Sciatic nerve (tissue), 2 donors: Measurements from ENCODE around the gene SGK1. TPM values are rescaled to one million over a fixed set of nuclear protein-coding genes. Genes with fewer than 3 reads are reported as not detected.
"Not testable (repeated sequence)": the region's sequence is repeated elsewhere in the genome, so short reads cannot be mapped to it uniquely, and the experiment has no call there.

Experiments used
- ATAC-seq: fragments of 200-7000 bp; cut with Tn5 transposase; one replicate; pipeline ENCODE4 v1.9.1; 2020; ENCODE audit warnings: mild to moderate bottlenecking, moderate library complexity
- DNase-seq: peaks from one replicate; pipeline ENCODE4 v3.0.0-alpha.2; 2020; ENCODE audit warnings: low spot score
- intact Hi-C: fragments of 100-400 bp; cut with DNase I; formaldehyde crosslinking; loops from one replicate; pipeline ENCODE4 v1.14.2; 2022
- total RNA-seq: library from RNA; stranded (reverse); fragmentation: NEBNext Ultra II Directional; extraction: Animal tissue kit (Norgen Biotek cat#: 25700); gene quantifications from one replicate; pipeline ENCODE4 v1.2.1, GENCODE V29; 2021
- donor health status: DM: no; HTN: no; CAD: no.
- donor health status: DM: no; HTN: no; CAD: no.

The SGK1 gene
- total RNA-seq, 1 donor from 2014 or later: 215 TPM

DNA sequence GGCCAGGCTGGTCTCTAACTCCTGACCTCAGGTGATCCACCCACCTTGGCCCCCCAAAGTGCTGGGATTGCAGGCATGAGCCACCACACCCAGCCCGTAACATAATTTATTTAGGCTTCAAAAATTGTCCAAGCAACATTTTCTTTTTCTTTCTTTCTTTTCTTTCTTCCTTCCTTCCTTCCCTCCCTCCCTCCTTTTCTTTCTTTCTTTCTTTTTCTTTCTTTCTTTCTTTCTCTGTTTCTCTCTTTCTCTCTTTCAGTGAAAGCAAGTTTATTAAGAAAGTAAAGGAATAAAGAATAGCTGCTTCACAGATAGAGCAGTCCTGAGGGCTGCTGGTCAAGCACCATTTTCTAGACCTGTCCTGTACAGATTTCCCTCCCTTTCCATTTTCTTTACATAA is 113.2 kb downstream of the SGK1 start:
- intact Hi-C loops, ATAC-seq, DNase-seq: not testable (repeated sequence)

DNA sequence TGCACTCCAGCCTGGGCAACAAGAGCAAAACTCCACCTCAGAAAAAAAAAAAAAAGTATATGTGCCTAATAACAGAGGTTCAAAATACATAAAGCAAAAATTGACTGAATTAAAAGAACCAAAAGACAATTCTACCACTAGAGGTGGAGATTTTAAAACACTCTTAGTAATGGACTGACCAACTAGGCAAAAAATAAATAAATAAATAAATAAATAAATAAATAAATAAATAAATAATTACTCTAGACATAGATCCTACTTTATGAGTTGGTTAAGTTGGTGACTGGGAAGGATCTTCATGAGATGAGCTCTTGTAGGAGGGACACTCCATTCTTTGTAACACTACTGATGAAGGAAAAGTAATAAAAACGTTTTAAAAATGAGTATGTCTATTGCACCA is 113.9 kb downstream of the SGK1 start:
- DNase-seq (no peak), ATAC-seq (no peak)
- intact Hi-C loops: no loop called here

DNA sequence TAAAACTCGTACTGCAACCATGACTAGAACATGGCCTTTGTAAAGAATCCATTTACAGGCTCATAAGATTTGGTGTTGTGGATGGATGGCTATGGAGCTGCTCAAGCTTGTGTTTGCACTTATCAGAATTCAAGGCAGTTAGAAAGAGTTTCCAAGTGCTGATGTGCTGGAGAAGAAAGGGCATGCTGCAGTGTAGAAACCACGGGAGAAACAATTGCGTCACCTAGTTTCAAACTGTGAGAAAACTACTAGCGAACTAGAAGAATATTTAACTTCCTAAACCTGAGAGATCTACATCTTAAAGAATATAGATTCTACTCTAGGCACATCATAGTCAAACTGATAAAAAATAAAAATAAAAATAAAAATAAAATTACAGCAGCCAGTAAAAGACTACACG is 116.2 kb downstream of the SGK1 start:
- DNase-seq (no peak), ATAC-seq (no peak)
- intact Hi-C loops: no loop called here

DNA sequence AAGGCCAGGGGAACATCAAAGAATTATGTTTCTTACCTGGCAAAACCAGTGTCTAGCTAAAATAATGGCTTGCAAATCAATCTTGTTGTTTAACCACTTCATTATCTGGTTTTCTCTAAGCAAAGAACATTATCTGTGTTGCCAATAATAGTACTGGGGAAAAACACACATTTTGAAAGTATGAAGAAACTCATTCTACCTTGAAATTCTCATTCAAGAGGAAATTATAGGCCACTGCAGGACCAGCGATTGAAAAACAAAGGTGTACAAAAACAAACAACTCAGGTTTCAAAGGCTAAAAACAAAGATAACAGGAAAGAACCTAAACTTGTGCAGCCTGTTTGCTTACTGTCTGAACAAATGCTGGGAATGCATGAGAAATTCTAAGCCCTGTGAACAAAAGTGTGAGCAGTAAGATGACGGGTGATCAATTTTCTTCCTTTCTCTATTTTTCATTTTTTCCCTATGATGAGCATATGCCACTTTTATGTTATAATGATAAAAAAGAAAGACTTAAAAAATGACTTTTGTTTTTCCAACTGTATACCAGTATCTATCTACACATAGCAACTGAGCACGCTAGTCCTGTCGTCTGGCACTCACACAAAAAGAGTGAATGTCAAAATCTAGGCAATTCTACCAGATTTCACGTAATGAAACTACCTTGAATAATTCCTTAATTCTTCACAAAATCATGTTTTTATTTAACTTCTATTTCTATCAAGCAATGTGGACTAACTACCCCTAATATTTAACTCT is 117.9 kb downstream of the SGK1 start:
- DNase-seq (no peak), ATAC-seq (no peak)
- intact Hi-C loops: no loop called here

DNA sequence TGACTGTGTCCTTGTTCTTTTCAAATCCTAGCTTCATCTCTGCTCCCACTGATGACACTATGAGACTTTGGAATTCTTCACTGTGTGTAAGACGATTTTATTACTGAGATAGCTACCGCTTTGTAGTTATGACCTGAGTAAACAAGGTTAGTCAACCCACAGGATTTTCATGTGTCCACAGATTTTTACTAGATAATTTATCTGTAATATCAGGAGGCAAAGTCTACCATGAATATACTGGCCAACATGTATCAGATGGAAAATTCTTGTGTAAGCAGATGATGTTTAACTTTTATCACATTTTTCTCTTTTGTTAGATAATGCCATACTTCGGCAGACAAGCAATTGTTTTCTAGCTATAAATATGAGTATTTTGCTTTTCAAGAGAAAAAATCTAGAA is 119.8 kb downstream of the SGK1 start:
- ATAC-seq (no peak), DNase-seq (no peak)
- intact Hi-C loops: no loop called here

DNA sequence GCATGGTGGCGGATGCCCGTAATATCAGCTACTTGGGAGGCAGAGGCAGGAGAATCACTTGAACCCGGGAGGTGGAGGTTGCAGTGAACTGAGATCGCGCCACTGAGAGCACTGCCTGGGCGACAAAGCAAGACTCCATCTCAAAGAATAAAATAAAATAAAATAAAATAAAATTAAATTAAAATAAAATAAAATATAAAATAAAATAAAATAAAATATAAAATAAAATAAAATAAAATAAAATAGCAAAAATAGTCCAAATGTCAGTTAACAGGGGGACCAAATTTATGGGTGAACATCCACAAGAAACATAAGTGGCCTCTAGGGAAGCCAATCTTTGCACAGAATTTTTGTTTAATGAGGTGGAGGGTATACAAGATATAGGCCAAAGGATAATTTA is 120.2 kb downstream of the SGK1 start:
- DNase-seq, ATAC-seq, intact Hi-C loops: not testable (repeated sequence)

DNA sequence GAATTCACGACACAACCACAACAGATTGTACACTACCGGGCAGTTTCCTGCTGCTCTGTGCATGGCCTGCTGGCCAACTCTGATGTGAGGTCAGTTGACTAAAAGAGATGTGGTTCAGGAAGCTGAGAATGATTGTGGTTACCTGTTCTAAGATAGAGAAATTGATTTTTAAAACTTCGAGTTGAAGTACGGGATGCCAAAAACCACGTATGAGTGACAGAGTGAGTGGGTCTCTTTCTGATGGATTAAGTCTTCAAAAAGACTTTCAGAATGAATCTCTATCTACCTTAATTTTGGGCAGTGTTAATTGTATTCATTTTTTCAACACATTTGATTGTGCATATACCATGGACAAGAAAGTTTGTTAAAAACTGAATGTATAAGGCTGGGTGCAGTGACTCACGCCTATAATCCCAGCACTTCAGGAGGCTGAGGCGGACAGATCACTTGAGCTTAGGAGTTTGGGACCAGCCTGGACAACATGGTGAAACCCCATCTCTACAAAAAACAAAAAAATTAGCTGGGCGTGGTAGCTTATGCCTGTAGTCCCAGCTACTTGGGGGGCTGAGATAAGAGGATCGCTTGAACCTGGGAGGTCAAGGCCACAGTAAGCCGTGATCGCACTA is 121.2 kb downstream of the SGK1 start:
- no peak for DNase-seq
- intact Hi-C loops: no loop called here
- ATAC-seq: no peak

DNA sequence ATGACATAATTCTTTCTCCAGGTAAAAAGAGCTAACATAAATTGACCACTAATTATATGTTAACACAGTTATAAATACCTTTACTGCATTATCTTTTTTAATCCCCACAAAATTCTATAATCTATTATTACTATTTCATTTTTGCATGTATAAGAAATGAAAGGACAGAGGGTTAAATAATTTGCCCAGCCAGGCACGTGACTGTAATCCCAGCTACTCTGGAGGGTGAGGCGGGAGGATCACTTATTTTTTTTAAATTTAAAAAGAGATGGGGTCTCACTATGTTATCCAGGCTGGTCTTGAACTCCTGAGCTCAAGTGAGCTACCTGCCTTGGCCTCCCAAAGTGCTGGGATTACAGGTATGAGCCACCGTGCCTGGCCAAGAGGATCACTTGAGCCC is 121.9 kb downstream of the SGK1 start:
- intact Hi-C loops: no loop called here
- DNase-seq (no peak), ATAC-seq (no peak)

DNA sequence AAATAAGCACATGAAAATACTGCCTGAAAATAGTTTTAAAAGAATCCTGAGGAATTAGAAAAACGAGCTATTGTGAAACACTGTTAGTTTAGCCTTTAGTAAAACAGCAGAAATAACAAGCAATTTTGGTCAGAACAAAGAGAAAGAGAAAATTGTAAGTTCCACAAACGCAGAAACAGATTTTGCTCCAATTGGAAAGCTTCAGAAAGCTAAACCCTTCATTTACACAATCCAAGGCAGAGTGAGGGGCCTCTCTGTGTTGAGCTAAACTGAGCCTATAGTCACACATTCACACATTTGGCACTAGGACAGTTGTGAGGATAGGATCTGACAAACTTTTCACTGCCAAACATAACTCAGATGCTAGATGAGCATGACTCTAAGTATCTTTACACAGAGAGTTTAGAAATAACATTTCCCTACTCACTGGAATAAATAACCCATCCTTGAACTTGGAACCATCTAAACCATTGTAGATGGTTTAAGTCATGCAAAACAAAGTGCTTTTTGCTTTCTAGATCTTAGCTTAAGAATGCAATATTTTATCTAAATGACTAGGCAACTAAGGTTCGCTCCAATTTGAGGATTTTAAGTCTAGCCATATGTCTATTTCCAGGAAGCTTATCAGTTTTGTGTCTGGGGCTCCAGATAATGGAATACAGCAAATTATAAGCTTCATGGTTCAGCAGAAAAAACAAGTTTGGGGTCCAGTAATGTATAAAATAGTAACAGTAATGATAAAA is 122.6 kb downstream of the SGK1 start:
- intact Hi-C loops: no loop called here
- ATAC-seq: peak; percentile 78
- no peak for DNase-seq

DNA sequence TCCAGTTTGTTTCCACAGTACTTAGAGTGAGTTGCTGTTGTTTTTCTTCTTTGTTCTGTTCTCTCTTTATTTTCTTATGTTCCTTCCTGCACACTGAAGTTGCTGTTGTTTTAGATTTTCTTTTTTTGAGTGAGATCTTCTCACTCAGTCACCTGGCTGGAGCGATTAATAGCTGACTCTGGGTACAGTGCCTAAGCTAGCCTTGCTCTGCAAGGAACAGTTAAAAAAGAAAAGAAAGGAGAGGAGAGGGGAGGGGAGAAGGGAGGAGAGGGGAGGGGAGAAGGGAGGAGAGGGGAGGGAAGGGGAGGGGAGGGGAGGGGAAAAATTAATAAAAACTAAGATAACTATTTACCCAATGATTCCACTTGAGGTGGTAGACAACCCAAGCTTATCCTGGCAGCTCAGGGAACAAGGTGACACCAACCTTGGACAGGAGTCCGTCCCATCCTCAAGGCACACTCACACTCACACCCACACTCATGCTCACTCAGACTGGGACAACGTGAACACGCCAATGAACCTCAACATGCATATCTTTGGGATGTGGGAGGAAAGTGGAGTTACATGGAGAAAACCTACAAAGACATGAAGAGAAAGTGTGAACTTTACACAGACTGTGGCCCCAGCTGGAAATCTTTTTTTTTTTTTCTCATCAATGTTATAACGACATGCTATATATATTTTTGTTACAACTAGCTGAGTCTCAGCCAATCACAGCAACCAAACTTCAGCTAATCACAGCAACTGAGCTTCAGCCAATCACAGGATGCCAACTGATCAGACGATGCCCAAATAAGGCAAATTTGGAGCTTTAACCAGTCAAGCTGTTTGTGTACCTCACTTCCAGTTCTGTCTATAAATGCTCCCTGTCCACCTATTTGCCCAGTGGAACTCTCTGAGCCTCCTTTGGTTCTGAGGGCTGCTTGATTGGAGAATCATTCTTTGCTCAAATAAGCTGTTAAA is 124.1 kb downstream of the SGK1 start:
- ATAC-seq (no peak), DNase-seq (no peak)
- intact Hi-C loops: no loop called here

DNA sequence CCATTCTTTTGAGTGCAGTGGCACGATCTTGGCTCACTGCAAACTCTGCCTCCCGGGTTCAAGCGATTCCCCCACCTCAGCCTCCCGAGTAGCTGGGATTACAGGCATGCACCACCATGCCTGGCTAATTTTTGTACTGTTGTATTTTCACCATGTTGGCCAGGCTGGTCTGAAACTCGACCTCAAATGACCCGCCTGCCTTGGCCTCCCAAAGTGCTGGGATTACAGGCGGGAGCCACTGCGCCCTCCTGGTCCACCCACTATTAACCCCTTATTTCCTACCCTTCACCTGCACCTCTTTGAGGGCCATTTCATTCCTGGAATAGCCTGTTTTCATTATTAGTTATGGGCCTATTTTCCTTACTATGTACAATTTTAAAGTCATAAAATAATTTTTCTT is 125.3 kb downstream of the SGK1 start:
- DNase-seq, ATAC-seq, intact Hi-C loops: not testable (repeated sequence)

DNA sequence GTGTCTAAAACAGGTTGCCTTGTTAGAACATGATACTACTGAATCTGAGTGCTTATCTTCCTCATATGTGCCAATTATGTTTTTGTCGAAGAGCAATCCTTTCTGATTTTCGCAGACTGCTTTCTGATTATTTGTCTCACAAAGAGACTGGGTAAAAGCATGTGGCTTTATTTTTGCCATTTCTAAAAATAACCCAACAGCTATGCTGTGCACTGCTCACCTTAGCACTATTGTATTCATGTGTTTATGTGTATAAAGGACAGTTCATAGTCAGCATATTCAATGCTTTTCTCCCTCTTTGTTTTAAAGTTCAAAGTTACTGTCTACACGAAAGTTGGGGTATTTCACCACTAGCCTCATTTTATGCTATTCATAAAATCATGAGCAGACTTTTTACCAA is 127.0 kb downstream of the SGK1 start:
- ATAC-seq (no peak), DNase-seq (no peak)
- intact Hi-C loops: no loop called here

DNA sequence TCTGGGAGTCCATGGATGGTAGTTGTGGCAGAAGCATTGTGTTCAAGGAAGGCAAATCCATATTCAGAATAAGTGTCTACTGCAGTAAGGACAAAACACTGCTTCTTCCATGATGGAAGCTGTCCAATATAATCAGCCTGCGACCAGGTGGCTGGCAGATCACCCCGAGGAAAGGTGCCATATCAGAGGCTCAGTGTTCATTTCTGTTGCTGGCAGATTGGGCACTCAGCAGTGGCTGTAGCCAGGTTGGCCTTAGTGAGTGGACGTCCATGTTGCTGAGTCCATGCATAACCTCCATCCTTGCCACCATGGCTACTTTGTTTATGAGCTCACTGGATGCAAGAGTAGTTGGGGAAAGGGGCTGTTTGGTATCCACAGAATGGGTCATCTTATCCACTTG is 130.2 kb downstream of the SGK1 start:
- intact Hi-C loops: no loop called here
- ATAC-seq (no peak), DNase-seq (no peak)

DNA sequence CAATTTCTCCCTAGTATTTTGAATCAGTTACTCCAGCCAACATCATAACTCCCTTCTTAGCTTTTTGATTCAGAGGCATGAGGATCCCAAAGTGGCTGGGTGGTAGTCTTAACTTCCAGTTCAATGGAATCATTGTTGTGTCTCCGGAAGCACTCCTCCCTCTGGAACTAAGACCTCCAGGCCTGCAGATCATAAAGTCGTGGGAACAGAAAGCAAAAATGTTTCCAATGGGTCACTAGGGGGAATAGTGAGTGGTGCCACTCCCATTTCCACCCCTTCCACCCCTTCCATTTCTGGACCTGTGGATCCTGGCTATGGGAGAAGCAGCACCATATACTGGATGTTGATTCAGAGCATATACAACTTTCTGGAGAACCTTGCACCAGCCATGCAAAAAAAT is 130.8 kb downstream of the SGK1 start:
- intact Hi-C loops: no loop called here
- DNase-seq (no peak), ATAC-seq (peak; percentile 54)

DNA sequence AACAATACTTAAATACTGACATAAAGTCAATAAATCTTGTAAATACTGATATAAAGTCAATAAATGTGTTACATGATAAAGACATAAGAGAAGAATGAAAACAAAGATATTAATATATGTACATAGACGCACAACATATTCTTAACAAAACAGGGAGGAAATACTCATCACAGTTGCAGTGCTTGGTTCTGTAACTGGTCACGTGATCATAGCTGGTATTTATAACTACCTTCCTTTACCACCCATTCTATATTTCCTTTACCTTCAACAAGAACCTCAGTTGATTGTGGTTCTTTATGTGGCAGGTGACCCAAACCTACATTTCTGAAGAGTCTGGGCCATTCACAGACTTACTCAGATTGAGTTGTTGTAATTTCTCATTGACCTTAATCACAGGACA is 131.6 kb downstream of the SGK1 start:
- intact Hi-C loops: no loop called here
- ATAC-seq: no peak
- DNase-seq: no peak

DNA sequence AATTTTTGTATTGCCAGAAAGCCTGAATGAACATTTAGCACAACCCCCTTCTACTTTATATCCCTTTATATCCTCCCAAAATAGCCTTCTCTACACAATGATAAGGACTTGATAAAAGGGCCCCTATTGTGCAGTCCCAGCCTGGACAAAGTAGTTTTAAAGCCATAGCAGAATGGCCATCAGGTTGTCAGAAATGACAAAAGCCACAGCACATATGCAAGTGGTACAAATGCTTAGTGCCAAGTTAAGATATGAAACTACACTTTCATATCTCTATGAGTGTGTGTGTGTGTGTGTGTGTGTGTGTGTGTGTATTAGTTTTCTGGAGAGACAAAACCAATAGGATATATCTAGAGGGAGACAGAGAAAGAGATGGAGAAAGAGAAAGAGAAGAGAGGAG is 132.6 kb downstream of the SGK1 start:
- intact Hi-C loops: no loop called here
- ATAC-seq (no peak), DNase-seq (no peak)

DNA sequence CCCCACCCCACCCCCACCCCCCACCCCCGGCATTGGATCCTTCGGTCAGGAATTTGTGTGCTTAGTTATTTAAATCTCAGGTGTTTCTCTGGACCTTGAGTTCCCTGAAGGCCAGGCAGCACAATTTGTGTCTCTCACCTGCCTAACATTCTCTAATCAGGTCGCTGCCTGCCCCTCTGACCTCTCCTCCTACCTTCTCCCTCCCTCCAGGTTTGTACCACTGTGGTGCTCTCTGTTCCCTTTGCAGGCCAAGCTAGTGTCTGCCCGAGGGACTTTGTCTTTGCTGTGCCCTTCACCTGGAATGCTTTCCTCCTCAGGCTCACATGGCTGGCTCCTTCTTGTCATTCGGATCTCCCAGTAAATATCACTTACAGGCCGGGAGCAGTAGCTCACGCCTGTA is 134.1 kb downstream of the SGK1 start:
- intact Hi-C loops: no loop called here
- DNase-seq: no peak
- ATAC-seq: no peak

DNA sequence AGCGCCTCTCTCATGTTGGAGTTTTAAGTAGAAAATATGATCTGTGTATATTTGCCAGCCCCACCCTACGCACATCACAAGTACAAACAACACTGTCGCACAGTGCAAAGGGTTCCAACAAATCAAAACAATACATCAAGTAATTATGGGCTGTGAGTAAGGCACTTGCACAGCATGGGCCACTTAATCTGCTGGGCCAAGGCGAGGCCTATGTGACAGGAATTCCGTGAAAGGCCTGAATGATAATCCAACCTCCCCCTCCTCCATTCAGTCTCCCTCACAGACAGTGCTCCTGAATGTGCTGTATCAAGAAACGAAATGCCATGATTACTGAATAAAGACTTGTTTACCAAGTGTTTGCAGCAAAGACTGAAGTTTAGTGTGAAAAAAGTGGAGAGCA is 135.4 kb downstream of the SGK1 start:
- DNase-seq (no peak), ATAC-seq (no peak)
- intact Hi-C loops: no loop called here

DNA sequence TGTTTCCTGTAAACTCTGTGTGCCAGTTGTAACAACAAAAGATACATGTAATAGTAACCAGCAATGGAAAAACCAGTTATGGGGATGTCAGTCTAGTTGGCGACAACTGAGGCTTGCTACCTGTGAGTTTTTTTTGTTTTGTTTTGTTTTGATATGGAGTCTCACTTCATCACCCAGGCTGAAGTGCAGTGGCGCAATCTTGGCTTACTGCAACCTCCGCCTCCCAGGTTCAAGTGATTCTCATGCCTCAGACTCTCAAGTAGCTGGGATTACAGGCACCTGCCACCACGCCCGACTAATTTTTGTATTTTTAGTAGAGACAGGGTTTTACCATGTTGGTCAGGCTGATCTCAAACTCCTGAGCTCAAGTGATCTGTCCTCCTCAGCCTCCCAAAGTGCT is 136.2 kb downstream of the SGK1 start:
- intact Hi-C loops, DNase-seq, ATAC-seq: not testable (repeated sequence)
